GM12891 (cell line): ENCODE measurements around the gene NRSN2.

Experiments used
- POLR2A ChIP-seq: IDR thresholded peaks from 2 replicates; pipeline ENCODE4 v1.6.1; 2011; ENCODE audit warnings: low read depth, low read length, control low read depth
- TAF1 ChIP-seq: IDR thresholded peaks from 2 replicates; pipeline ENCODE4 v1.6.1; 2011; ENCODE audit warnings: low read depth, low read length, control low read depth

DNA sequence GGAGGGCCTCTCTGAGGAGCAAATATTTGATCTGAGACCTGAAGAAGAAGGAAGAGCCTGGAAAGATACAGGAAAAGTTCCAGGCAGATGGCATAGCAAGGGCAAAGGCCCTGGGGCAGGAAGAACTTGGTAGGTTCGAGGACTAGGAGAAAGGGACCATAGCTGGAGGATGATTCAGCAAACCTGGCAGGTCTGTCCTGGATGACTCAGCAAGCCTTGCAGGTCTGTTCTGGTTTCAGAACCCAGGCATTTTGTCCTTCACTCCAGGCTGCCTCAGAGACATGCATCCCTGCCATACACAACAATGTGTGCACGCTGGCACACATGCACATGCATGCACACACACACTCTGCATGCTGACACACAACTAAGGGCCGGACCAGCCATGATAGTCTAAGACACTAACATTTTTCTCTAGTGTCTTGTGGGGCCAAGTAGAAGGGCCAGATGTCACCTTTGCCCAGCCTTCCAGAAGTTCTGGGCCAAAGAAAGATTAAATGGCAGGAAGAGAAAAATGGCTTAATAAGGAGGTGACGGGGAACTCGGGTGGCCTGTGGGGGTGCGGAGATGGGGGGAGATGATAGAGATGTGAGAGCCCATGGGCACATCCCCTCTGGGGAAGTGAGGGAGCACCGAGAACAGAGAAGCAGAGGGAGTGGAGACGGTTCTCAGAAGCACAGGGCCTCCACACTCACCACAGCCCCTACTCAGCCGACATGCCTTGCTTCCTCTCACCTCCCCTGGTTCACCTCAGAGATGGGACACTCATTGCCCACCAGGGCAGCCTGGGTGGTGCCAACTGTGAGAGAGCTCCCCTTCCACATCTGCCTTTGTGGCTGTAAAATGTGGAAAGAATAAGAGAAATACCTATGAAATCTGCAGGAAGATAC is 18.2 kb downstream of the NRSN2 start:
- TF ChIP-seq POLR2A: no peak
- TF ChIP-seq TAF1: no peak
